Activated CD4-positive, alpha-beta T cell treated with anti-CD3 and anti-CD28 coated beads for 48 hours (primary cell): Measurements from ENCODE around the gene MAP1B.

Experiments
- DNase-seq: peaks from one replicate; pipeline ENCODE4 v3.0.0-alpha.2; 2020

MAP1B gene

GRCh38 chr5:72101828-72102227, 5.4 kb upstream of the MAP1B start:
- DNase-seq = no peak

DNA sequence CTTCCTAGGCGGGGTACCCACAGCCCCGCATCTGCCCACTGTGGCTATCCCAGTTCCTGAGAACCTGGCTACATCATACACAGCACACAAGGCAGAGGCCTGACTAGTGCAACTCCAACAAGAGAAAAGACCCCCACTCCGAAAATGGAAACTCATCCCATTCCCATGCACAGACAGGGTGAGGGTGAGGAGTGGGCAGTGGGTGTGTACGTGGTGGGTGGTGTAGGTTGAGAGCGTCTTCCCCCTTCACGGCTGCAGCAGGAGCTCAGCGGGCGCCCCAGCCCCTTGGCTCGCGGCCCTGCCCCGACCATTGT, 501 bp upstream of the MAP1B start:
- DNase-seq = no peak

- DNase-seq = peak; percentile 19
These were observed 576 bp downstream of the MAP1B start for GRCh38 chr5:72107901-72108201.

DNA sequence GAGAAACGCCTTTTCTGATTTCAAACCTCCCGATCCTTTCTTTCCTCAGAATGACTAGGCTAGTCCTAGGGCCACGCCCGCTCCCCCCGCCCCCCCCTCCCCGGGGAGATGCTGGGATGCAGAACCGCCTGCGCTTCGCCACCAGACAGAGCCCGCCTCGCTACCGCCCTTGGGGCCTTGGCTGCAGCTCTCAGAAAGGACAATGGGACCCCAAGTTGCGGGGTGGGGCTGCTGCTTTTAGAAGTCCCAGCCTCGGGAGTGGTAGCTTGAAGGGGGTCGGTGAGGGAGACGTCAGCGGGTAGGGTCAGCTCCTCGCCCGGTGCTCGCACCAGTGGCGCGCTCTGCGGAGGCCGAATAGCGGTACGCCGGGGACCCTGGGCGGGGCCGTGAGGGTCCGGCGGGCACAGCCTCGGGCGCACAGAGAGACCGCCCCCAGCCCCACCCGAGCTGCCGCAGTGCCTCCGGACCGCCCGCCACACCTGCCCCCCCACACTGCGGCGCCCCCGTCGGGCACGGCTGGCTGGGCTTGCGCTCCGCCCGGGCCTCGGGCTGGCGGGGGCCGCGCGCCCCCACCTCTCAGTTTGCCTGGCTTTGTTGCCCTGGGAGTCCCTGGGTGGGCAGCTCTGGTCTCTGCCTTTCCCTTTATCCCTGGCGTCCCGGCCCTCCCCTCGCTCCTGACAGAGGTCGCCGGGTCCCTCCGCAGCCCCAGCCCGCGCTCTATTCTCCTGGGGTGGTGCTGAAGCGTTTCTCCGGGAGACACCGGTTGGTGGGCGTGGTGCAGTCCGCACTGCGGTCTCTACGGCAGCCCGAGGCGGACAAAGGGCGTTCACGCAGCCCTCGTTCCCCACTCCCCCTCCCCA, 1.2 kb downstream of the MAP1B start:
- DNase-seq = peak; percentile 46

DNA sequence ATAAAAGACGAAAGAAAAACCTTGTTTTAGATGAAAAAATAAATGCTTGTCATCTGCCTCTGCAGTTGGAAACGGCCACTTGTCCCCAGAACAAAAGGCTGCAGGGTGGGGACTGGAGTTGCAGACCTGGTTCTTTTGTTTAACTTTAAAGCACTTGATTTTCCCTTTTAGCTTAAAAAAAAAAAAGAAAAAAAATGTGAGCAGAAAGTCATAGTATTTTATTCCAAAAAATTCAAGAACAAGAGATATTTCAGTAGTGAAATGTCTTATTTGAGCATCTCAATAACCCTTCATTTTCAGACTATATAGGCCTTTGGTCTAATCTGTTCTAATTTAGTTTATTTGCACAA, 1.8 kb downstream of the MAP1B start:
- DNase-seq = no peak

GRCh38 chr5:72109625-72110024, 2.4 kb downstream of the MAP1B start:
- no peak for DNase-seq

- DNase-seq = no peak
These were observed 3.2 kb downstream of the MAP1B start for GRCh38 chr5:72110394-72111013.

GRCh38 chr5:72112389-72112788, 5.1 kb downstream of the MAP1B start:
- DNase-seq = no peak

DNA sequence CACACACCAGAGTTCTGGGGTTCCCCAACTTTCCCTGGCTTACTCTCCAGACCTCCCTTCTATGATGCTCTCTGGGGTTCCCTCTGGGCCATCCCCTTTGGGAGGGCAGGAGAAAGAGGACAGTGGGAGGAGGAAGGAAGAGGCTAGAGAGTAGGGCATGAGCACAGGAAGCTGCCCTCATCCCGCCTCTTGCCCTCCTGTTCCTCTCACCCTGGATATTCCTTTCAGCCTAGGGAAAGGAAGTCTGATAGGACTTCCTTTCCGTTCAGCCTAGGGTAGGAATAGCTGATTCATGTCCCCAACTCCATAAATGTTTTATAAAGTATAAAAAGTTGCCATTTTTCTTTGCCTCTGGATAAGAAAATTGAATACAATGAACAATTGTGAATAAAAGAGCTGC, 7.4 kb downstream of the MAP1B start:
- no peak for DNase-seq

- no peak for DNase-seq
These were observed 8.0 kb downstream of the MAP1B start for GRCh38 chr5:72115296-72115695.

DNA sequence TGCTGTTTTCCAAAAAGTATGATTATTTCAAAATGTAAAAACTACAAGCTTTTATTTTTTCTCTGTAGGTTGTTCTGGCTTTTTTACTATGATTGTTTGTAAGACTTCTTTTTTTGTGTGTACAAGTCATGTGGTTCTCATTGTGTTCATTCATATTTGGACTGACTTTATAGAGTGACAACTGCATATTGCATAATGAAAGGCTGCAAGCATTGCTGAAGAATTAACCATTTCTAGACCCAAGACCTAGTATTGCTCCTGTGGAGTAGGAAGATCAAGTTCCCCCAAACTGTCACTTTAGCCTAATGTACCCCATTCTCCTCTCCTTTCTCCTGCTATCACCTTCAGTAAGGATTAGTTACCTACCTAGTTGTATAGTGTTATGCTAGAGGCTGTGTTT, 10.0 kb downstream of the MAP1B start:
- no peak for DNase-seq

DNA sequence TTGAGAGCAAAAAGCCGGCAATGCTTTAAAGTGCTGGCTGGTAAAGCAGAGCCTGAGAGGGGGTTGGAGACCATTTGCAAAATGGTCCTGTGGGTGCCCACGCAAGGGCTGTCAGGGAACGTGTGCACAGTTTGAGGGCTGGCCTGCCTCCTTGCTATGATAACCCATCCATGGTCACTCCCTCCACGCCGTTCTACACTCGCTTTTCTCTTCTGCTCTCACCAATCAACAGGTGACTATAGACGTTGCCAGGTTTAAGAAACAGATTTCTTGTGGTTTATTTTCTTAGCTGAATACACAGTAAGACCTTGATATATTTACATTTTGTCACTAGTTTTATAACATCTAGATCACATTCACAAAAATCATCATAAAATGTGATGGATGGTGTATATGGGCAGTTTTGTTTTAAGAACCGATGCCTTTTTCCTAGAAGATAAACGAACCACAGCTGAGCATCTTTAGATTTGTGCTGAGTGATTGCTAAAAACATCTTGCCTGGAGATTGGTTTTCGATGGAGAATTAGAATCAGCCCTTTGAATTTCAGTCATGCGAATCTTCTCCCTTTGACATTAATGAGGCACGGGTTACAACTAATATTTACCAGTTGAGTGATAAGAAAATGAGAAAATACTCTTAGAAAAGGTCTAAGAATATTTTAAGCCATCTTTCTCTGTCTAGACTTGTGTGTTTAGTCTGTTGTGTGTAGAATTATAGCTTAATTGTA, 13.9 kb downstream of the MAP1B start:
- DNase-seq = no peak

GRCh38 chr5:72121780-72122445, 14.6 kb downstream of the MAP1B start:
- no peak for DNase-seq

GRCh38 chr5:72122602-72123001, 15.3 kb downstream of the MAP1B start:
- no peak for DNase-seq

DNA sequence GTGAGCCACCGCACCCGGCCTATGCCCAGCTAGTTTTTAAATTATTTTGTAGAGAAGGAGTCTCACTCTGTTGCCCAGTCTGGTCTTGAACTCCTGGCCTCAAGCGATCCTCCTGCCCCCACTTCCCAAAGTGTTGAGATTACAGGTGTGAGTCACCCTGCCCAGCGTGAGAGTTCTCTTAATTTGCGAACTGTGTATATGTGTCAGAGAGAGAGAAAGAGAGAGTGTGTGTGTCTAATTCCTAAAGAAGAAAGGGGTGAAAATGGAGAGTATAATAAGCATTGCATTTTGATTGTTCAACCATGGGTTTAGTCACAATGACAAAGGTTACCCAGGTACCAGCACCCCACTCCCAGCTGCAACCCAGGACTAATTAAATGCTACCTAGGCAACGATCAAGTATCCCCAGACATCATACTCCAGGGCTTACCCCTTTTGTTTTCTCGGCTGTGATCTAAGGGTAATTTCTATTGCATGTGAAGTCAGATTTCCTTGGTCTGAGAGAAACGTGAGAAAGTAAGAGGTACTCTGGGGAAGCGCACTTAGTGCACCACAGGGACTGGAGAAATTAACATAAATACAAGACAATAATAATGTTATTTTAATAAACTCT, 16.6 kb downstream of the MAP1B start:
- no peak for DNase-seq

- DNase-seq = no peak
These were observed 18.1 kb downstream of the MAP1B start for GRCh38 chr5:72125271-72125940.

GRCh38 chr5:72125941-72126620, 18.8 kb downstream of the MAP1B start:
- DNase-seq = no peak

DNA sequence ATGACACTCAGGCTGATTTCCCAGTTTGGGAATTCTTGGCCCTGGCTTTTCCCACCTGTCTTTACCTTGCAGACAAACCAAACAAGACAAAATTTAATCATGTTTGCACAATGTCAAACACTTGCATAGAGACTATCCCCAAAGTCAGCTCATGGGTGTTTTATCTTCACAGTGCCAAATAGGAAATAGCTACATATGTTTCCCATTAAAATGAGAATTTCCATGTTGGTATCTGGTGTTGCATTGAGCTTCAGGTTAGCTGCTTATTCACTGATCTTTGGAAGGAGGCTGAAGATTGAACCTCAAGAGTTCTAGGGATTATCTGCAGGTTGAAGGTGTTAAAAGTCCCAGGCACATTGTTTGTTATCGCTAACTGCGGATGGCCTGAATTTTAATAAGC, 19.5 kb downstream of the MAP1B start:
- DNase-seq = no peak

- no peak for DNase-seq
These were observed 22.4 kb downstream of the MAP1B start for GRCh38 chr5:72129725-72130124.

DNA sequence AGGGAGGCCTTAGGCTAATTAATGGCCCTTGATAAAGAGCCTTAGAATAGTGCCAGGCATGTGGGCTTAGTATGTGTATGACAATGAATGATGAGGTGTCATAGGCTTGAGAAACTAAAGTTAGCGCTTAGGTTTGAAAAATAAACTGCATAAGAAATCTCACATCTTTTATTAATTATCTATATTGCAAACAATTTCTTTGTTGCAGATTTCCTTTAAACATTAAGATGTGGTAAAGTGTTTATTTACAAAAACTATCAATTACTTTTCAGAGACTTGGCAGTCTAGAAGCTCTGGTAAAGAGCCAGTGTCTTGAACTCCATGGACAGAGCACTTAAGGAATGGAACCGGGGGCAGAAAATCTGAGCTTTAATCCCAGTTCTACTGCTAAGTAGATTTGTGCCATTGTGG, 23.1 kb downstream of the MAP1B start:
- no peak for DNase-seq

DNA sequence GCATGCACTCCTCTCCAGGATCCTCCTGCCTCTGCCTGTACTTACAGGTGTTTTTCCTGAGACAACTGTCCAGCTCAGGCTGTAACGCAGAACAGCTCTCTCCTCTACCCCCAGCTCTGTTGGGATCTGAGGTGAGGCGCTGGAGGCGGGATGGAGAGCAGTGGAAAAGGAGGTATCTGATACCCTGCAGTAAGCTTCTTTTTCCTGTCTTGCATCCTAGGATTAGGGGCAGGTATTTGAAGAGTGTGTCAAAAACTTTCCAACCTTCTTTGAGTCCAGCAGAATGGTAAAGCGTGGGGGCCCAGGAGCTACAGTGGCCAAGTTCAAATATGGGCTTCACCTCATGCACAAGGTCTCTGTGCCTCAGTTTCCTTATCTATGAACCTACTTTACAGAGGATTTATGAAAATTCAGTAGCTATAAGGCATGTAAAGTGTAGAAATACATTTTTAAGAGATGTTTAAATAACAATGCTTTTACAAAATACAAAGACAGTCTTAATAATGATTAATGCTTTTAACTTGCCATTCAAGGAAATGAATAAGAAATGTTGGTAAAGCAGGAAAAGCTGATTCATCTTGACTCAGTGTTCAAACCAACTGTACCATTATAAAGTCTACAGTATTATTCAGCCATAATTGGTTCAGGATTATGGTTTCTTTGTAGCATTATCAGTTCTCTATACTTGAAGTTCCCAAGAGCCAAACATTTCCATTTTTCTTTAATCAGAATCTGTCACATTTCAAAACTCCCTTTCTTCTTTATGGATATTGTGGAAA, 26.1 kb downstream of the MAP1B start:
- no peak for DNase-seq
